DMS53 (cell line): ENCODE measurements around the gene GPR25.

Experiments
- DNase-seq: peaks from one replicate; lab custom pipeline; 2025; lab: John Stamatoyannopoulos, UW

The GPR25 gene

DNA sequence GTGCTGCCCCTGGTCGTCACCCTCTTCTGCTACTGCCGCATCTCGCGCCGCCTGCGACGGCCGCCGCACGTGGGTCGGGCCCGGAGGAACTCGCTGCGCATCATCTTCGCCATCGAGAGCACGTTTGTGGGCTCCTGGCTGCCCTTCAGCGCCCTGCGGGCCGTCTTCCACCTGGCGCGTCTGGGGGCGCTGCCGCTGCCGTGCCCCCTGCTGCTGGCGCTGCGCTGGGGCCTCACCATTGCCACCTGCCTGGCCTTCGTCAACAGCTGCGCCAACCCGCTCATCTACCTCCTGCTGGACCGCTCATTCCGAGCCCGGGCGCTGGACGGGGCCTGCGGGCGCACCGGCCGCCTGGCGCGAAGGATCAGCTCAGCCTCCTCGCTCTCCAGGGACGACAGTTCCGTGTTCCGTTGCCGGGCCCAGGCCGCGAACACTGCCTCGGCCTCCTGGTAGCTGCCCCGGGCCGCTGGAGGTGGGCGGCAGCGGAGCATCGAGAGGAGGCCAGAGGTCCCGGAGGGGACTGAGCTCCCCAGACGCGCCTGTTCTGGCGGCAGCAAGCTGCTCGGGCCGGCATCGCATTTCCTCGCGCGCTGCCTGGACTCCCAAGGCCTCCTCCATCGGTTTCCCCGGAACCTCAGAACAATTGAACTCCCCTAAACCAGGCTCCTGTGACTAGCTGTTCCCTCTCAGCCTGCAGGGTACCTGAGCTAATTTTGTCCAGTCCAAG, 1.1 kb downstream of the GPR25 start:
- peak; percentile 74 for DNase-seq

GRCh38 chr1:200874694-200875093, 1.9 kb downstream of the GPR25 start:
- no peak for DNase-seq

- no peak for DNase-seq
Observed at GRCh38 chr1:200875416-200875815, 2.6 kb downstream of the GPR25 start.

DNA sequence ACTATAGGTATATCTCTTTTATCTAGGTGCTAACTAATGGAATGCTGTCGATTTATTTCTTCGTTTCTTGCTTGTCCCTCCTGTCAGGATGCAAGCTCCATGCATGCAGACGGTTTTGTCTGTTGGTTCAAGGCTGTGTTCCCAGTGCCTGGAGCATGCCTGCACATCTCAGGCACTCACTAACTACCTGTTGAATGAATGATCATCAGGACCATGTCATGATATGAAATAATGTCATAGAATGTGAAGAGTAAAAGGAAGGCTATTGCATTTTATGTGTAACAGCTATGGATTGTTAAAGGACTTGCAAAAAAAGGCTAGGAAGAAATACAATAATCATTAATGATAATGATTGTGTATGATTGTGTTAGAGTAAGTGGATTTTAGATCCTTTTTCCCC, 4.2 kb downstream of the GPR25 start:
- DNase-seq, result no peak

DNA sequence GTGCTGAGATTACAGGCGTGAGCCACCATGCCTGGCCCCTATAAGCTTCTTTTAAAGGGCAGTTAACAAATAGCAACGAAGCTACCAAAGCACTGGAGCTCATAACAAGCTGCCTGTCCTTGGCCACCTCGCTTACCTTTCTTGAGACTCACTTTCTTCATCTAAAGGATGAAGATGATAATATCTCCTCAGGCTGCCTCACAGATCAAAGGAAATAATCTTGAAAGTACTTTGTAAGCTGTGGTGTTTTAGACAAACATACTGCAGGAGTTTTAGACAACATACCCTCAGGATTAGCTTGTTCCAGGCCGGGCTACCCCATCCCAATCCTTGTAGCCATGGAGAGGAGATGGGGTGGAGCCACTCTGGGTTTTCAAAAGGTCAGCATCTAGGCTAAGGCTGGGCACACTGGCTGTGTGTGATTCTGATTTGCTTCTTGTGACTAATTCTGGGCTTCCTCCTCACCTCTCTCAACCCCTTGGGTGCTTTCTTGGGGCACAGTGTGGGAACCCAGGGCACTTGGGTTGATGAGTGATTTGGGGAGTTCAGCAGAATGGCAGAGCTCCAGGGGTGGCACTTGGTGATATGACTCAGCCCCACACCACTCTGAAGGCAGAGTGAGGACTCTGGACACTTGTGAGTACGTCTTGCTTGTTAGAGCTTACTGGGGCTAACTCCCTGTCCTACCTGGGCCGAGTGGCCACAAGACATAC, 5.2 kb downstream of the GPR25 start:
- DNase-seq, result no peak

GRCh38 chr1:200880212-200880611, 7.4 kb downstream of the GPR25 start:
- DNase-seq, result no peak

DNA sequence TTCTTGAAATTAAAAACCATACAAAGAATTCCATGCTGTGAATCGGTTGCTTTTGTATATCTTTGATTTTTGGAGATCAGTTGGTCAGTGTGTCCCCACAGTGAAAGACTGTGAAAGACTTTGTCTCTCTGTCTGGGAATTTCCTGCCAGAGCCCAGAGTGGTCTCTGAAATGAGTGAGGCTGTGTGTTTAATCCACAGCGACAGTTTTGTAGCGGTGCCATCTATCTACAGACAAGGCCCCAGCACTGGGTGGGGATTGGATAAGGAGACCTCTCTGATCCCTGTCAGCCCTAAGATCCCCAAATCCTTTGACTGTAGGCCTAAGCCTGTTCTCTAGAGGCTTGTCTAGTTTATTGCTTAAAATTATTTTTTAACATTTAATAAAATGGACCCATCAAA, 10.3 kb downstream of the GPR25 start:
- DNase-seq, result no peak

GRCh38 chr1:200885623-200886402, 13.0 kb downstream of the GPR25 start:
- no peak for DNase-seq

DNA sequence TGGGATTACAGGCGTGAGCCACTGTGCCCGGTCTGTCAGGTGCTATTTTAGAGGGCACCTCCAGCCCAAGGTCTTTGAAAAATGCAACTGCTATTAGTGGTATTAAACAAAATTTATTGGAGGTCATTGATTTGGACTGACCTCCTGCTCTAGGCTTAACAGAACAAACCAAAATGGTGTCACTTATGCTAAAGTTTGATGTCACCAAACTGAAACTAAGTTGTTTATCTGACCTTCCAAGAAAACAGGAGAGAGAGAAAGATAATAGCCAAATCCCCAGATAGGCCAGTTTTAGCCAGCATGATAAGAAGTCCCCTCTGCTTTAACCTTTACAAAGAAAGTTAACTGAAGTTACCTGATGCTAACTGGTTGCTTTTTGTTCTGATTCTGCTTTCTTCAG, 13.8 kb downstream of the GPR25 start:
- no peak for DNase-seq

GRCh38 chr1:200887036-200887435, 14.3 kb downstream of the GPR25 start:
- no peak for DNase-seq

- no peak for DNase-seq
Observed at GRCh38 chr1:200887772-200888348, 15.1 kb downstream of the GPR25 start.

DNA sequence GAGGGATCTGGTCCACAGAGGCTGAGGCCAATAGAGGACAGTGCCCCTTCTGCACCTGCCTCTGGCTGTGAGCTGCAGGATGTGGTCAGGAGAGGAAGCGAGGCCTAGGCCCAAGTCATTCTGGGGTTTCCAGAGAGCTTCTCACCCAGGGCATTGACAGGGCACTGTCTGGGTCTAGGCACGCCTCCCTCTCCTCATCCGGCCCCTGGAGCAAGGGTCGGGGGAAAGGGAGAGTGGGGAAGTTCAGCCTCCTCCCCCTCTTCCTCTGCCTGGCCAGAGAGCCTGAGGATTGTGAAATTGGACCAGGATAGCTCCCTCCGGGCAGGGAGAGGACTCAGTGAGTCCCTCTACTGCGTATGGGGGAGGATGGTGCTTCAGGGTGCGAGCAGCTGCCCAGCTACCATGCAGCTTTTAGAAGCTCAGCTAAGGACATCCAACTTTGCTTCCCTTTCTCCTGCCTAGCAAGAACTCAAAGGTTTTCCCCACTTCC, 15.6 kb downstream of the GPR25 start:
- peak; percentile 21 for DNase-seq

- DNase-seq, result no peak
Observed at GRCh38 chr1:200889571-200889970, 16.8 kb downstream of the GPR25 start.

DNA sequence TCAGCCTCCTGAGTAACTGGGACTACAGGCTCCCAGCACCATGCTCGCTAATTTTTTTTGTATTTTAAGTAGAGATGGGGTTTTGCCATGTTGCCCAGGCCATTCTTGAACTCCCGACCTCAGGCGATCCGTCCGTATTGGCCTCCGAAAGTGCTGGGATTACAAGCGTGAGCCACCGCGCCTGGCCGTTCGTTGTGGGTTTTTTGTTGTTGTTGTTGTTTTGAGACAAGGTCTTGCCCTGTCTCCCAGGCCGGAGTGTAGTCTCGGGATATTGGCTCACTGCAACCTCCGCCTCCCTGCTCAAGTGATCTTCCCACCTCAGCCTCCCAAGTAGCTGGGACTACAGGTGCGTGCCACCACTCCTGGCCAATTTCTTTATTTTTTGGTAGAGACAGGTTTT, 17.2 kb downstream of the GPR25 start:
- no peak for DNase-seq

GRCh38 chr1:200890818-200891773, 18.3 kb downstream of the GPR25 start:
- peak; percentile 85 for DNase-seq

GRCh38 chr1:200891774-200892157, 19.0 kb downstream of the GPR25 start:
- peak; percentile 60 for DNase-seq

- DNase-seq, result no peak
Observed at GRCh38 chr1:200892546-200892945, 19.8 kb downstream of the GPR25 start.

DNA sequence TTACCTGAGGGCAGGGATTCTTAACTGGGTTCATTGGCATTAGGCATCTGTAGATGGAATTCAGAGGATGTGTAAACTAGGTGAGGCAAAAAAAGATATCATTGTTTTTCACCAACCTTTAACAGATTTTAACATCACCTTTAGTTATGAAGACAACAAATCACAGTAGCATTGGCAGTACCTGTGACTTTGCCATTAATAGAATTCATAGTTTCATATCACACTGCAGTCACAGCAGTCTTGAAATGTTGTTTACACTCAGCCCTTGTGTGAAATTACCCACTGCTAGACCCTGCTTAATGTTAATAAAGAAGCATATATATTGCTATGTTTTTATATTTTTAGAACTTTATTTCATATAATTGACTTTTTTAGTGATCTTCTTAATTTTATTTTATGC, 20.2 kb downstream of the GPR25 start:
- no peak for DNase-seq

DNA sequence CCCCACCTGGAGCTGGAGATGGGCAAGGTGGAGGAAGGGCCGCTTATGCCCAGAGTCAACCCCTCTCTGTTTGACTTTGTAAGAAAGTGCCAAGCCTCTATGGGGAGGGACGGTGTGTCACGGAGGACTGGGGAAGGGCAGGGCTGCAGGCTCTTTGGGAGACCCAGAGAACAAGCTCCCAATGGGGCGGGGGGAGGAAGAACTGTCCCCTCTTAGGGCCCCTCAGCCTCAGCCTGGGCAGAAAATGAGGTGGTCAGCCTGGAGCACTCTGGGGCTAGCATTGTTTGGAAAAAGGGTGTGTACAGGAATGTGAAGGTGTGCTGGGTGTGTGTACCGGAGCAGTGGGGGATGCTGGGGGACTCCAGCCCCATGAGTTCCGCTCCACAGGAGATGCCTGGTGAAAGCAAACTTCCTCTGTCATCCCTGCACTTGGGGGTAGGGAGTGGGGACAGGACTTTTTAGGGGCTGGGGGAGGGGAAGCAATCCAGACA, 20.7 kb downstream of the GPR25 start:
- no peak for DNase-seq

GRCh38 chr1:200894712-200895442, 22.1 kb downstream of the GPR25 start, which contains the start of gene INAVA:
Gene INAVA (plus strand): TSS chr1:200894900. CDS start chr1:200898401, 3,501 bp downstream.
- peak; percentile 71 for DNase-seq
